Astrocyte (in vitro differentiated cells and primary cell): ENCODE results near the gene ZNF444. TPM values are rescaled to one million over a fixed set of nuclear protein-coding genes. Genes with fewer than 3 reads are reported as not detected.

Source experiments
- DNase-seq: peaks from one replicate; pipeline ENCODE4 v3.0.0-alpha.2; 2010; ENCODE audit warnings: low read depth
- FAIRE-seq: peaks from 2 replicates; lab custom pipeline; 2011; peaks lifted over from hg19 to GRCh38; lab: Jason Lieb, UNC
- H2AFZ ChIP-seq: 2 replicates; pipeline ENCODE4 v1.6.0; 2012; ENCODE audit warnings: low read depth, low read length, inconsistent platforms
- H3K27ac ChIP-seq: 2 replicates; pipeline ENCODE4 v1.5.1; 2011; ENCODE audit warnings: low read depth, low read length, inconsistent platforms
- H3K27me3 ChIP-seq: 2 replicates; pipeline ENCODE4 v1.6.0; 2011; ENCODE audit warnings: low read length, inconsistent platforms; ENCODE audit not compliant: insufficient read depth
- H3K36me3 ChIP-seq: 2 replicates; pipeline ENCODE4 v1.5.1; 2011; ENCODE audit warnings: low read length, inconsistent platforms; ENCODE audit not compliant: insufficient read depth
- H3K4me1 ChIP-seq: 2 replicates; pipeline ENCODE4 v1.5.1; 2011; ENCODE audit warnings: low read length, inconsistent platforms; ENCODE audit not compliant: insufficient read depth
- H3K4me2 ChIP-seq: 2 replicates; pipeline ENCODE4 v1.6.0; 2012; ENCODE audit warnings: low read length, inconsistent platforms
- H3K4me3 ChIP-seq: 2 replicates; pipeline ENCODE4 v1.5.1; 2011; ENCODE audit warnings: low read depth, mild to moderate bottlenecking, low read length, inconsistent platforms; ENCODE audit not compliant: insufficient read depth
- H3K79me2 ChIP-seq: 2 replicates; pipeline ENCODE4 v1.6.0; 2012; ENCODE audit warnings: mild to moderate bottlenecking, low read length, inconsistent platforms; ENCODE audit not compliant: insufficient read depth
- H3K9ac ChIP-seq: 2 replicates; pipeline ENCODE4 v1.6.0; 2012; ENCODE audit warnings: mild to moderate bottlenecking, low read length, inconsistent platforms
- H3K9me3 ChIP-seq: 2 replicates; pipeline ENCODE4 v1.5.1; 2012; ENCODE audit warnings: low read depth, mild to moderate bottlenecking, low read length, inconsistent platforms; ENCODE audit not compliant: insufficient read depth
- H4K20me1 ChIP-seq: 2 replicates; pipeline ENCODE4 v1.6.0; 2012; ENCODE audit warnings: low read length, inconsistent platforms; ENCODE audit not compliant: insufficient read depth
- H3K27ac Mint-ChIP-seq: one replicate; pipeline ENCODE4 v1.8.0; 2021; ENCODE audit warnings: mild to moderate bottlenecking, mixed read lengths; ENCODE audit not compliant: unreplicated experiment
- H3K27me3 Mint-ChIP-seq: one replicate; pipeline ENCODE4 v1.8.0; 2021; ENCODE audit warnings: low read depth, mixed read lengths; ENCODE audit not compliant: unreplicated experiment
- H3K36me3 Mint-ChIP-seq: one replicate; pipeline ENCODE4 v1.8.0; 2021; ENCODE audit warnings: low read depth, mixed read lengths; ENCODE audit not compliant: unreplicated experiment
- H3K4me1 Mint-ChIP-seq: one replicate; pipeline ENCODE4 v1.8.0; 2021; ENCODE audit warnings: low read depth, mixed read lengths; ENCODE audit not compliant: unreplicated experiment
- H3K4me3 Mint-ChIP-seq: one replicate; pipeline ENCODE4 v1.8.0; 2021; ENCODE audit warnings: mild to moderate bottlenecking, moderate library complexity, mixed read lengths; ENCODE audit not compliant: unreplicated experiment
- H3K9me3 Mint-ChIP-seq: one replicate; pipeline ENCODE4 v1.8.0; 2021; ENCODE audit warnings: mild to moderate bottlenecking, mixed read lengths; ENCODE audit not compliant: unreplicated experiment
- EZH2 ChIP-seq: IDR thresholded peaks from 2 replicates; pipeline ENCODE4 v1.6.1; 2012; ENCODE audit warnings: mild to moderate bottlenecking, low read length, inconsistent platforms; ENCODE audit not compliant: insufficient read depth
- total RNA-seq: library from RNA; stranded (reverse); gene quantifications from 2 replicates; pipeline ENCODE4 v1.2.1, GENCODE V29; 2021
- TF ChIP-seq, protein P1 (sequence below): IDR thresholded peaks from 2 replicates; pipeline ENCODE4 v1.5.1; 2011; ENCODE audit warnings: low read depth, mild to moderate bottlenecking, inconsistent platforms, low read length, moderate library complexity; ENCODE audit not compliant: insufficient read depth

Gene ZNF444
- total RNA-seq, 1 donor from 2014 or later: 34.7 TPM

DNA sequence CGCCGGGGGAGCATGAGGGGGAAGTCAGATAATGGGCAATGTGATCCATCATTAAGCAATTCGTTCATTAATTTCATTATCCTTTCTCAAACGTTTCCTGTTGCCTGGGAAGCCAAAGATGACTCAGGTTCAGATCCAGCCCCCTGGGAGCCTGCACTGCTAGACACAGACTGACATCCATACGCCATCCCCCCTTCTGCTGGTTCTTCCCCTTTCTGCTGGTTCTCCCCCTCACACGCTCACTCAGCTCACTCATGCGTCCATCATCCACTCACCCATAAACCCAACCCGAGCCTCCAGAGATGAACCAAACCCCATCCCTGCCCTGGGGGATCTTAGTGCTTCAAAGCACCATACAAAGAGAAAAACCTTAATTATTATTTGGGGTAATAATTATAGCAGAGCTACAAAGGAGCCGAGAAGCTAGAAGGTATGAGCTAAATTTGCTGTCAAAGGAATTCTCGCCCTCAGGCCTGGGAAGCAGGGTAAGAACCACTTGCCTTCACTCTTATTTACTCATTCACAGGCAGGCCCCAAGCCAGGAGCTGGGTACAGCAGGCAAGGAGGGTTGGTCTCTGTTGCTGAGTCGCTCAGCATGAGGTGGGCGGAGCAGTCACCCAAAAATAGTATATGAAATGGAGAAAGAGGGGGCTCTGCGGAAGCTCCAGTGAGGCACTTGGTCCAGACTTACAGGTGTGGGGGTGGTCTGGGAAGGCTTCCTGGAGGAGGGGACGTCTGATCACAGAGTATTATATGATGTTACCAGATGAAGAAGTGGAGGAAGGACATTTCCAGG lies 7.0 kb upstream of the ZNF444 start:
- no peaks in the 10 kb centered on the region for H3K27me3 ChIP-seq
- H3K9me3 ChIP-seq: no peaks in the 10 kb centered on the region
- no peaks in the 10 kb centered on the region for H3K79me2 ChIP-seq
- H2AFZ ChIP-seq: no peak overlapping the region
- Mint-ChIP-seq H3K27me3 (no peaks in the 10 kb centered on the region), H3K36me3 (no peaks in the 10 kb centered on the region), H3K27ac (peak overlapping the region; percentile 34), H3K4me3 (no peak overlapping the region), H3K9me3 (no peaks in the 10 kb centered on the region), H3K4me1 (peaks cover 9% of the 10 kb centered on the region)
- H3K9ac ChIP-seq: no peak overlapping the region
- DNase-seq (no peak), FAIRE-seq (no peak)
- H3K27ac ChIP-seq: no peak overlapping the region
- TF ChIP-seq, protein P1, sequence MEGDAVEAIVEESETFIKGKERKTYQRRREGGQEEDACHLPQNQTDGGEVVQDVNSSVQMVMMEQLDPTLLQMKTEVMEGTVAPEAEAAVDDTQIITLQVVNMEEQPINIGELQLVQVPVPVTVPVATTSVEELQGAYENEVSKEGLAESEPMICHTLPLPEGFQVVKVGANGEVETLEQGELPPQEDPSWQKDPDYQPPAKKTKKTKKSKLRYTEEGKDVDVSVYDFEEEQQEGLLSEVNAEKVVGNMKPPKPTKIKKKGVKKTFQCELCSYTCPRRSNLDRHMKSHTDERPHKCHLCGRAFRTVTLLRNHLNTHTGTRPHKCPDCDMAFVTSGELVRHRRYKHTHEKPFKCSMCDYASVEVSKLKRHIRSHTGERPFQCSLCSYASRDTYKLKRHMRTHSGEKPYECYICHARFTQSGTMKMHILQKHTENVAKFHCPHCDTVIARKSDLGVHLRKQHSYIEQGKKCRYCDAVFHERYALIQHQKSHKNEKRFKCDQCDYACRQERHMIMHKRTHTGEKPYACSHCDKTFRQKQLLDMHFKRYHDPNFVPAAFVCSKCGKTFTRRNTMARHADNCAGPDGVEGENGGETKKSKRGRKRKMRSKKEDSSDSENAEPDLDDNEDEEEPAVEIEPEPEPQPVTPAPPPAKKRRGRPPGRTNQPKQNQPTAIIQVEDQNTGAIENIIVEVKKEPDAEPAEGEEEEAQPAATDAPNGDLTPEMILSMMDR: no peak
- no peak for TF ChIP-seq EZH2
- peaks cover 7% of the 10 kb centered on the region for H3K4me1 ChIP-seq
- no peaks in the 10 kb centered on the region for H3K36me3 ChIP-seq
- H4K20me1 ChIP-seq: no peaks in the 10 kb centered on the region
- H3K4me2 ChIP-seq: no peak overlapping the region
- no peak overlapping the region for H3K4me3 ChIP-seq

DNA sequence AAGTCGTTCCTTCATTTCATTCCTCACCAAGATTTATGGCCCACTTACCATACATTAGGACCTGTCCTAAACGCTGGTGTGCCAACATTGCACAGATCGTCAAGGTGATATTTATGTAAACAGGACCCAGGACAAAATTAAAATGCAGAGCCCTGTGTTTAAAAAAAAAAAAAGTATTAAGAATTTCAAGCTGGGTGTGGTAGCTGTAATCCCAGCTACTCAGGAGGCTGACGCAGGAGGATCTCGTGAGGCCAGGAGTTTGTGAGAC lies 6.5 kb upstream of the ZNF444 start:
- TF ChIP-seq, protein P1: no peak
- TF ChIP-seq EZH2: no peak
- peaks cover 7% of the 10 kb centered on the region for H3K4me1 ChIP-seq
- no peaks in the 10 kb centered on the region for H3K79me2 ChIP-seq
- no peaks in the 10 kb centered on the region for H3K36me3 ChIP-seq
- no peak overlapping the region for H3K4me3 ChIP-seq
- H2AFZ ChIP-seq: no peak overlapping the region
- no peak overlapping the region for H3K27ac Mint-ChIP-seq
- no peak overlapping the region for H3K9ac ChIP-seq
- no peaks in the 10 kb centered on the region for H3K9me3 Mint-ChIP-seq
- no peak for DNase-seq
- H3K36me3 Mint-ChIP-seq: no peaks in the 10 kb centered on the region
- H3K27me3 Mint-ChIP-seq: no peaks in the 10 kb centered on the region
- H3K27me3 ChIP-seq: no peaks in the 10 kb centered on the region
- no peak for FAIRE-seq
- H3K4me3 Mint-ChIP-seq: no peak overlapping the region
- H4K20me1 ChIP-seq: no peaks in the 10 kb centered on the region
- H3K27ac ChIP-seq: no peak overlapping the region
- no peaks in the 10 kb centered on the region for H3K9me3 ChIP-seq
- H3K4me1 Mint-ChIP-seq: peaks cover 9% of the 10 kb centered on the region
- H3K4me2 ChIP-seq: no peak overlapping the region

- no peak overlapping the region for H3K27ac Mint-ChIP-seq
- DNase-seq (no peak), FAIRE-seq (no peak)
- peaks cover 11% of the 10 kb centered on the region for H3K4me1 Mint-ChIP-seq
- H3K9me3 ChIP-seq: no peaks in the 10 kb centered on the region
- no peaks in the 10 kb centered on the region for H3K27me3 Mint-ChIP-seq
- no peaks in the 10 kb centered on the region for H3K9me3 Mint-ChIP-seq
- H3K36me3 ChIP-seq: no peaks in the 10 kb centered on the region
- no peaks in the 10 kb centered on the region for H4K20me1 ChIP-seq
- TF ChIP-seq, protein P1: no peak
- TF ChIP-seq EZH2: no peak
- H3K36me3 Mint-ChIP-seq: no peaks in the 10 kb centered on the region
- H3K4me2 ChIP-seq: no peak overlapping the region
- H3K79me2 ChIP-seq: no peaks in the 10 kb centered on the region
- H3K9ac ChIP-seq: no peak overlapping the region
- no peak overlapping the region for H3K4me3 ChIP-seq
- peaks cover 12% of the 10 kb centered on the region for H3K4me1 ChIP-seq
- H3K4me3 Mint-ChIP-seq: no peak overlapping the region
- no peak overlapping the region for H3K27ac ChIP-seq
- H3K27me3 ChIP-seq: no peaks in the 10 kb centered on the region
- no peak overlapping the region for H2AFZ ChIP-seq
Observed at GRCh38 chr19:56136362-56136761, 4.7 kb upstream of the ZNF444 start.
